MCF 10A (cell line): Measurements from ENCODE around the gene HECW1. TPM values are rescaled to one million over a fixed set of nuclear protein-coding genes. Genes with fewer than 3 reads are reported as not detected.

ENCODE experiments used
- BruUV-seq: library from RNA; stranded (reverse); fragments of 400-500 nt; replicated peaks from 2 replicates; lab custom pipeline; 2021; lab: Mats Ljungman, UMichigan
- CTCF ChIA-PET: fragments of 300-600 bp; sonication (Branson Sonifier 250); formaldehyde crosslinking; extraction: SDS; loops from one replicate; lab custom pipeline; 2021; ENCODE audit warnings: antibody characterized with exemption, inconsistent platforms; lab: Yijun Ruan, JAX
- POLR2A ChIA-PET: fragments of 300-600, 350-650 bp; sonication (Branson Sonifier 250); formaldehyde crosslinking; extraction: SDS; loops from one replicate; lab custom pipeline; 2020; ENCODE audit warnings: antibody characterized with exemption, inconsistent platforms; lab: Yijun Ruan, JAX
- DNase-seq: peaks from one replicate; pipeline ENCODE4 v3.0.0-alpha.2; 2018; ENCODE audit not compliant: unreplicated experiment
- H3K27ac Mint-ChIP-seq: one replicate; pipeline ENCODE4 v1.8.0; 2022; ENCODE audit warnings: mild to moderate bottlenecking, low read depth, mixed read lengths; ENCODE audit not compliant: unreplicated experiment
- H3K27me3 Mint-ChIP-seq: one replicate; pipeline ENCODE4 v1.8.0; 2022; ENCODE audit warnings: mixed read lengths; ENCODE audit not compliant: insufficient read depth, unreplicated experiment
- H3K36me3 Mint-ChIP-seq: one replicate; pipeline ENCODE4 v1.8.0; 2022; ENCODE audit warnings: mild to moderate bottlenecking, moderate library complexity, mixed read lengths; ENCODE audit not compliant: insufficient read depth, unreplicated experiment
- H3K4me1 Mint-ChIP-seq: one replicate; pipeline ENCODE4 v1.8.0; 2022; ENCODE audit warnings: mixed read lengths; ENCODE audit not compliant: insufficient read depth, unreplicated experiment
- H3K4me3 Mint-ChIP-seq: one replicate; pipeline ENCODE4 v1.8.0; 2022; ENCODE audit warnings: mild to moderate bottlenecking, moderate library complexity, mixed read lengths; ENCODE audit not compliant: unreplicated experiment
- H3K9me3 Mint-ChIP-seq: one replicate; pipeline ENCODE4 v1.8.0; 2022; ENCODE audit warnings: mixed read lengths; ENCODE audit not compliant: unreplicated experiment
- CTCF ChIP-seq: fragments of 200-600 bp; IDR thresholded peaks from one replicate; pipeline ENCODE4 v1.8.0; 2022; ENCODE audit warnings: antibody characterized with exemption, mild to moderate bottlenecking; ENCODE audit not compliant: unreplicated experiment
- intact Hi-C: fragments of 100-400 bp; cut with micrococcal nuclease; formaldehyde crosslinking; loops from 2 replicates; pipeline ENCODE4 v1.14.1; 2022
- total RNA-seq: library from RNA; stranded (reverse); gene quantifications from 2 replicates; pipeline ENCODE4 v1.2.3, GENCODE V29; 2022

HECW1 gene
- total RNA-seq, 1 experiment from 2014 or later, result not detected

- TF ChIP-seq CTCF, result no peak
- H3K4me1 Mint-ChIP-seq, result no peaks in the 10 kb centered on the region
- intact Hi-C loops, result no loop called here
- no peaks in the 10 kb centered on the region for H3K36me3 Mint-ChIP-seq
- H3K9me3 Mint-ChIP-seq, result no peaks in the 10 kb centered on the region
- CTCF ChIA-PET, result interaction anchor here (0.5 to 1.0 kb wide), 2 partner anchors 69 to 152 kb away, joined by 3 to 4 read pairs; no protein-coding TSS in a partner anchor
- POLR2A ChIA-PET, result no interaction called here
- no peak for DNase-seq
- BruUV-seq, result no TSS peak
- peaks cover 3% of the 10 kb centered on the region for H3K27me3 Mint-ChIP-seq
- no peak overlapping the region for H3K4me3 Mint-ChIP-seq
- no peak overlapping the region for H3K27ac Mint-ChIP-seq
Observed at GRCh38 chr7:43104874-43105520, 7.5 kb upstream of the HECW1 start.

GRCh38 chr7:43105521-43106120 lies 6.8 kb upstream of the HECW1 start:
- Mint-ChIP-seq H3K4me3 (no peak overlapping the region), H3K27ac (no peak overlapping the region), H3K4me1 (no peaks in the 10 kb centered on the region), H3K27me3 (peaks cover 9% of the 10 kb centered on the region), H3K36me3 (no peaks in the 10 kb centered on the region), H3K9me3 (no peaks in the 10 kb centered on the region)
- CTCF ChIA-PET, result interaction anchor here (1.0 kb wide), 1 partner anchor 152 kb away, joined by 4 read pairs; no protein-coding TSS in a partner anchor
- POLR2A ChIA-PET, result no interaction called here
- intact Hi-C loops, result no loop called here
- BruUV-seq, result no TSS peak
- no peak for TF ChIP-seq CTCF
- peak; percentile 56 for DNase-seq

- CTCF ChIA-PET, result interaction anchor here (0.6 to 2.3 kb wide), 20 partner anchors 8 to 590 kb away, joined by 3 to 14 read pairs (median 4); no protein-coding TSS in a partner anchor
Observed at GRCh38 chr7:43108255-43109011, 4.0 kb upstream of the HECW1 start.

More at GRCh38 chr7:43108255-43109011, 4.0 kb upstream of the HECW1 start:
- Mint-ChIP-seq H3K4me3 (no peak overlapping the region), H3K27me3 (peaks cover 30% of the 10 kb centered on the region), H3K36me3 (no peaks in the 10 kb centered on the region), H3K27ac (no peak overlapping the region), H3K4me1 (no peaks in the 10 kb centered on the region), H3K9me3 (no peaks in the 10 kb centered on the region)
- no TSS peak for BruUV-seq
- POLR2A ChIA-PET, result interaction anchor here (0.6 to 1.2 kb wide), 4 partner anchors 12 to 331 kb away, joined by 3 read pairs; no protein-coding TSS in a partner anchor
- intact Hi-C loops, result loop anchor here (2.0 kb wide), 1 partner anchor 168 kb away; no protein-coding TSS in a partner anchor
- DNase-seq, result peak; percentile 78
- peak; percentile 91 for TF ChIP-seq CTCF
